Liver (tissue), 9 donors: ENCODE results near the gene C5. TPM values are rescaled to one million over a fixed set of nuclear protein-coding genes. Genes with fewer than 3 reads are reported as not detected.

Source experiments
- DNase-seq: peaks from one replicate; pipeline ENCODE4 v3.0.0-alpha.2; 2017; ENCODE audit warnings: low spot score
- H3K27ac ChIP-seq, 2 donors: one replicate each; pipeline ENCODE4 v1.7.0; 2013; ENCODE audit warnings: inconsistent platforms in 2 of 2, low read length in 2 of 2, control low read depth in 1 of 2, low read depth in 1 of 2, mild to moderate bottlenecking in 1 of 2
- H3K27me3 ChIP-seq, 4 donors: one replicate each; pipeline versions ENCODE4 v1.6.1 to v1.7.0; 2013; ENCODE audit warnings: low read length in 3 of 4, inconsistent platforms in 1 of 4, mild to moderate bottlenecking in 1 of 4, moderate library complexity in 1 of 4; ENCODE audit not compliant: control insufficient read depth in 4 of 4, insufficient read depth in 4 of 4
- H3K36me3 ChIP-seq, 4 donors: one replicate each; pipeline versions ENCODE4 v1.6.1 to v1.7.0; 2013; ENCODE audit warnings: low read length in 3 of 4, mild to moderate bottlenecking in 3 of 4, low read depth in 1 of 4, moderate library complexity in 1 of 4; ENCODE audit not compliant: control insufficient read depth in 4 of 4, insufficient read depth in 3 of 4
- H3K4me1 ChIP-seq, 4 donors: one replicate each; pipeline versions ENCODE4 v1.6.1 to v1.7.0; 2013; ENCODE audit warnings: low read length in 3 of 4, mild to moderate bottlenecking in 3 of 4, moderate library complexity in 1 of 4; ENCODE audit not compliant: control insufficient read depth in 4 of 4, insufficient read depth in 4 of 4
- H3K4me3 ChIP-seq, 3 donors: one replicate each; pipeline versions ENCODE4 v1.6.1 to v1.7.0; 2013; ENCODE audit warnings: low read length in 3 of 3, control low read depth in 1 of 3, low read depth in 1 of 3, mild to moderate bottlenecking in 1 of 3
- H3K9ac ChIP-seq, 2 donors: one replicate each; pipeline ENCODE4 v1.7.0; 2013; ENCODE audit warnings: low read length in 2 of 2, mild to moderate bottlenecking in 2 of 2, moderate library complexity in 2 of 2, control low read depth in 1 of 2, low read depth in 1 of 2
- H3K9me3 ChIP-seq, 4 donors: one replicate each; pipeline versions ENCODE4 v1.6.1 to v1.7.0; 2013; ENCODE audit warnings: low read length in 3 of 4; ENCODE audit not compliant: control insufficient read depth in 4 of 4
- CTCF ChIP-seq: fragments of 150-350 bp; IDR thresholded peaks from 2 replicates; pipeline ENCODE4 v1.5.1; 2017; ENCODE audit warnings: improper control_type of control experiment, low read depth, low read length; ENCODE audit not compliant: missing input control
- EGR1 ChIP-seq, 2 donors: IDR thresholded peaks; 2 replicates each; pipeline ENCODE4 v1.6.1; 2016 to 2018; ENCODE audit warnings: antibody characterized with exemption in 2 of 2, low read depth in 2 of 2
- FOXA1 ChIP-seq: IDR thresholded peaks from 2 replicates; pipeline ENCODE4 v1.6.1; 2016; ENCODE audit warnings: antibody characterized with exemption
- FOXA2 ChIP-seq: IDR thresholded peaks from 2 replicates; pipeline ENCODE4 v1.6.1; 2016; ENCODE audit warnings: antibody characterized with exemption
- GABPA ChIP-seq, 2 donors: IDR thresholded peaks in 1 of 2; conservative IDR thresholded peaks in 1 of 2; 2 replicates each; pipeline ENCODE4 v1.6.1; 2016; ENCODE audit warnings: antibody characterized with exemption in 2 of 2, mild to moderate bottlenecking in 1 of 2, moderate library complexity in 1 of 2
- HNF4A ChIP-seq, 2 donors: conservative IDR thresholded peaks; 2 replicates each; pipeline ENCODE4 v1.6.1; 2016; ENCODE audit warnings: antibody characterized with exemption in 2 of 2, mild to moderate bottlenecking in 2 of 2
- HNF4G ChIP-seq: IDR thresholded peaks from 2 replicates; pipeline ENCODE4 v1.6.1; 2016; ENCODE audit warnings: antibody characterized with exemption
- RXRA ChIP-seq, 2 donors: IDR thresholded peaks; 2 replicates each; pipeline ENCODE4 v1.6.1; 2017 to 2018; ENCODE audit warnings: antibody characterized with exemption in 2 of 2, mild to moderate bottlenecking in 1 of 2
- TAF1 ChIP-seq: conservative IDR thresholded peaks from 2 replicates; pipeline ENCODE4 v1.6.1; 2016; ENCODE audit warnings: antibody characterized with exemption, mild to moderate bottlenecking
- WGBS: extraction: QIAGEN DNeasy Blood & Tissue Kit; methylation state at CpG from one replicate; pipeline ENCODE4 v1.1.7; 2013; 5-methylcytosine and 5-hydroxymethylcytosine counted together
- polyA plus RNA-seq, 2 donors: library from polyadenylated mRNA; stranded (reverse) in 1 of 2; unstranded in 1 of 2; fragments of 200-250 nt in 1 of 2; fragments of >200 nt in 1 of 2; fragmentation: Nextera tagmentation in 1 of 2; extraction: Ambion mirVana in 1 of 2; gene quantifications; one replicate each; pipeline versions ENCODE4 v1.2.1 to v1.2.3, GENCODE V29; 2013 to 2015
- total RNA-seq, 2 donors: library from RNA; depleted of rRNA; stranded (reverse); fragments of >200 nt; gene quantifications; one replicate each; pipeline ENCODE4 v1.2.3, GENCODE V29; 2014
- TF ChIP-seq, protein P1 (sequence below): IDR thresholded peaks from 2 replicates; pipeline ENCODE4 v1.6.1; 2016; ENCODE audit warnings: antibody characterized with exemption
- TF ChIP-seq, protein P2 (sequence below): IDR thresholded peaks from 2 replicates; pipeline ENCODE4 v1.6.1; 2016; ENCODE audit warnings: antibody characterized with exemption
- TF ChIP-seq, protein P3 (sequence below): IDR thresholded peaks from 2 replicates; pipeline ENCODE4 v1.6.1; 2016; ENCODE audit warnings: antibody characterized with exemption, mild to moderate bottlenecking
- TF ChIP-seq, protein P4 (sequence below): IDR thresholded peaks from 2 replicates; pipeline ENCODE4 v1.6.1; 2016; ENCODE audit warnings: antibody characterized with exemption
- donor health status: healthy.
- donor health status: healthy.
- donor health status: healthy.
- donor health status: healthy.
- donor health status: healthy.

The C5 gene
- total and polyA plus RNA-seq, 4 donors: 127 to 485 (median 361) TPM

GRCh38 chr9:121082075-121082474 is 32.0 kb upstream of the C5 start:
- H3K27ac ChIP-seq: no peak overlapping the region
- peaks cover 0 to 3% (median 1%) of the 10 kb centered on the region in 4 donors for H3K36me3 ChIP-seq
- no peaks in the 10 kb centered on the region for H3K27me3 ChIP-seq
- no peak overlapping the region for H3K4me3 ChIP-seq
- no peak overlapping the region for H3K9ac ChIP-seq
- TF ChIP-seq HNF4A (conservative IDR thresholded peaks at IDR 0.05) (no peak), HNF4G (no peak), FOXA1 (no peak), TAF1 (no peak), FOXA2 (no peak), GABPA (IDR thresholded peaks at IDR 0.05 in 1 of 2, conservative IDR thresholded peaks at IDR 0.05 in 1 of 2) (no peak), RXRA (IDR thresholded peaks at IDR 0.05) (no peak)
- TF ChIP-seq, protein P1, sequence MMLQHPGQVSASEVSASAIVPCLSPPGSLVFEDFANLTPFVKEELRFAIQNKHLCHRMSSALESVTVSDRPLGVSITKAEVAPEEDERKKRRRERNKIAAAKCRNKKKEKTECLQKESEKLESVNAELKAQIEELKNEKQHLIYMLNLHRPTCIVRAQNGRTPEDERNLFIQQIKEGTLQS: no peak
- TF ChIP-seq, protein P2, sequence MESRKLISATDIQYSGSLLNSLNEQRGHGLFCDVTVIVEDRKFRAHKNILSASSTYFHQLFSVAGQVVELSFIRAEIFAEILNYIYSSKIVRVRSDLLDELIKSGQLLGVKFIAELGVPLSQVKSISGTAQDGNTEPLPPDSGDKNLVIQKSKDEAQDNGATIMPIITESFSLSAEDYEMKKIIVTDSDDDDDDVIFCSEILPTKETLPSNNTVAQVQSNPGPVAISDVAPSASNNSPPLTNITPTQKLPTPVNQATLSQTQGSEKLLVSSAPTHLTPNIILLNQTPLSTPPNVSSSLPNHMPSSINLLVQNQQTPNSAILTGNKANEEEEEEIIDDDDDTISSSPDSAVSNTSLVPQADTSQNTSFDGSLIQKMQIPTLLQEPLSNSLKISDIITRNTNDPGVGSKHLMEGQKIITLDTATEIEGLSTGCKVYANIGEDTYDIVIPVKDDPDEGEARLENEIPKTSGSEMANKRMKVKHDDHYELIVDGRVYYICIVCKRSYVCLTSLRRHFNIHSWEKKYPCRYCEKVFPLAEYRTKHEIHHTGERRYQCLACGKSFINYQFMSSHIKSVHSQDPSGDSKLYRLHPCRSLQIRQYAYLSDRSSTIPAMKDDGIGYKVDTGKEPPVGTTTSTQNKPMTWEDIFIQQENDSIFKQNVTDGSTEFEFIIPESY: no peak
- TF ChIP-seq, protein P3, sequence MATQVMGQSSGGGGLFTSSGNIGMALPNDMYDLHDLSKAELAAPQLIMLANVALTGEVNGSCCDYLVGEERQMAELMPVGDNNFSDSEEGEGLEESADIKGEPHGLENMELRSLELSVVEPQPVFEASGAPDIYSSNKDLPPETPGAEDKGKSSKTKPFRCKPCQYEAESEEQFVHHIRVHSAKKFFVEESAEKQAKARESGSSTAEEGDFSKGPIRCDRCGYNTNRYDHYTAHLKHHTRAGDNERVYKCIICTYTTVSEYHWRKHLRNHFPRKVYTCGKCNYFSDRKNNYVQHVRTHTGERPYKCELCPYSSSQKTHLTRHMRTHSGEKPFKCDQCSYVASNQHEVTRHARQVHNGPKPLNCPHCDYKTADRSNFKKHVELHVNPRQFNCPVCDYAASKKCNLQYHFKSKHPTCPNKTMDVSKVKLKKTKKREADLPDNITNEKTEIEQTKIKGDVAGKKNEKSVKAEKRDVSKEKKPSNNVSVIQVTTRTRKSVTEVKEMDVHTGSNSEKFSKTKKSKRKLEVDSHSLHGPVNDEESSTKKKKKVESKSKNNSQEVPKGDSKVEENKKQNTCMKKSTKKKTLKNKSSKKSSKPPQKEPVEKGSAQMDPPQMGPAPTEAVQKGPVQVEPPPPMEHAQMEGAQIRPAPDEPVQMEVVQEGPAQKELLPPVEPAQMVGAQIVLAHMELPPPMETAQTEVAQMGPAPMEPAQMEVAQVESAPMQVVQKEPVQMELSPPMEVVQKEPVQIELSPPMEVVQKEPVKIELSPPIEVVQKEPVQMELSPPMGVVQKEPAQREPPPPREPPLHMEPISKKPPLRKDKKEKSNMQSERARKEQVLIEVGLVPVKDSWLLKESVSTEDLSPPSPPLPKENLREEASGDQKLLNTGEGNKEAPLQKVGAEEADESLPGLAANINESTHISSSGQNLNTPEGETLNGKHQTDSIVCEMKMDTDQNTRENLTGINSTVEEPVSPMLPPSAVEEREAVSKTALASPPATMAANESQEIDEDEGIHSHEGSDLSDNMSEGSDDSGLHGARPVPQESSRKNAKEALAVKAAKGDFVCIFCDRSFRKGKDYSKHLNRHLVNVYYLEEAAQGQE: no peak
- WGBS: 62% methylated on average over 1 of the region's 1 CpG
- H3K4me1 ChIP-seq: no peaks in the 10 kb centered on the region
- no peak for DNase-seq
- H3K9me3 ChIP-seq: no peaks in the 10 kb centered on the region

GRCh38 chr9:121075251-121076036 is 25.4 kb upstream of the C5 start:
- no peak overlapping the region for H3K9ac ChIP-seq
- H3K4me1 ChIP-seq: peaks cover 0 to 25% (median 13%) of the 10 kb centered on the region in 4 donors
- DNase-seq: no peak
- H3K36me3 ChIP-seq: no peaks in the 10 kb centered on the region
- 6% methylated on average over 19 of the region's 19 CpGs for WGBS
- no peak for TF ChIP-seq TAF1
- TF ChIP-seq, protein P1: no peak
- TF ChIP-seq EGR1 (IDR thresholded peaks at IDR 0.05; ENCODE audit: low read depth in 2 of 2): no peak
- TF ChIP-seq HNF4G: no peak
- TF ChIP-seq, protein P4, sequence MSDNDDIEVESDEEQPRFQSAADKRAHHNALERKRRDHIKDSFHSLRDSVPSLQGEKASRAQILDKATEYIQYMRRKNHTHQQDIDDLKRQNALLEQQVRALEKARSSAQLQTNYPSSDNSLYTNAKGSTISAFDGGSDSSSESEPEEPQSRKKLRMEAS: no peak
- TF ChIP-seq CTCF: no peak
- TF ChIP-seq, protein P3: no peak
- no peak for TF ChIP-seq RXRA (IDR thresholded peaks at IDR 0.05)
- TF ChIP-seq HNF4A (conservative IDR thresholded peaks at IDR 0.05): no peak
- no peaks in the 10 kb centered on the region for H3K9me3 ChIP-seq
- no peaks in the 10 kb centered on the region for H3K27me3 ChIP-seq
- peak overlapping the region; percentile 67 to 94 (median 86) for H3K4me3 ChIP-seq
- peak overlapping the region; percentile 72 to 73 for H3K27ac ChIP-seq
